GM11168 (cell line): Measurements from ENCODE around the gene SMYD3.

Experiments used
- in situ Hi-C: fragments of 300-500 bp; cut with MboI; formaldehyde crosslinking; loops from one replicate; pipeline ENCODE4 v1.12.0; 2022; ENCODE audit warnings: low sequenced_read_pairs; ENCODE audit not compliant: unreplicated experiment

SMYD3 gene

DNA sequence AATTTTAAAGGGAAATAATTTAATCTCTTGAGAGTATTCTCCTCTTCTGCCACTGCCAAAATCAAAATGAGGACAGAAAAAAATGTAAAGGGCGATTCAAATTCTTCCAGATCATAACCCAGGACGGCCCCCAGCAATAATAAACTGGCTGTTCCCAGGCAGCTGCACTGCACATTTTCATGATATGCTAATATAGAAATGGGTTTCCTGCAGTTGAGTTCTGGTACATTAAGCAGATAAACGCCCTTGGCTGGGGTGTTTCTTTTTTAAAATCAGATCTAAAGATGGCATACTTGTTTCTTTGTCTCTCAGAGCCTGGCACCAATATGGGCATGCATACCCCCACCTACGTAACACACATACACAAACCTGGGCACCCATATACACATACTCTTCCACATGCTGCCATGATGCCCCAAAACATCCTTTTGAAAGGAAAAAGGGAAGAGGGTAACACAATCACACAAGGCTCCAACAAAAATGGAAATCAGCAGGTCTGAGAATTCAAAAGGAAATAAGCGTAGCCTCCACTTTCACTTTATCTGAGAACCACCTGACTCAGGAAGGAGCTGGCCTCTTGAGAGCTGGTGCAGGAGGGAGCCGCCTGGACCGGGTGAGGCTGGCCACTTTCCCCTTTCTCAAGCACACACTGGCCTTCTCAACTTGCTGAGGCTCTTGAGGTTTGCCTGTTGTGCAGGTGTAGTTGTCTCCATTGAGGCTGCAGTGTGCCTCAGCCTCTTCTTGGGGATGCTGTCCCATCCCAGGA, 698.9 kb downstream of the SMYD3 start:
- in situ Hi-C loops = no loop called here

DNA sequence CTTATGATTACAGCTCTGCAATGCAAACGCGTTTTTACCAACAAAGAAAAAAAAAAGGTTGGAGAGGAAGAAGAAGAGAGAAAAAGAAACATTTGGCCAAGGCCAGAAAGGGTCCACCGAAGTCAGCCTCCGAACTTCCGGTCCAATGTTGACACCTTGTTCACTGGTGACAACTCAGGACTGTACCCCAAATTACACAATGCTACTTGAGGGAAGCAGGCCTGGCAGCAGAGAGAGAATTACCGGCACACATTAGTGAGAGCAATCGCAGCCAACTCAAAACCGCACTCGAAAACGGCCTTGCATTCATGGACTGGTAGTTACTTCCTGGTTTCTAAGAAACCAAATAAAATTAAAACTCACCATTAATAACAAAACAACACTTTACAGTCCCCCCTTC, 699.8 kb downstream of the SMYD3 start:
- in situ Hi-C loops = no loop called here

DNA sequence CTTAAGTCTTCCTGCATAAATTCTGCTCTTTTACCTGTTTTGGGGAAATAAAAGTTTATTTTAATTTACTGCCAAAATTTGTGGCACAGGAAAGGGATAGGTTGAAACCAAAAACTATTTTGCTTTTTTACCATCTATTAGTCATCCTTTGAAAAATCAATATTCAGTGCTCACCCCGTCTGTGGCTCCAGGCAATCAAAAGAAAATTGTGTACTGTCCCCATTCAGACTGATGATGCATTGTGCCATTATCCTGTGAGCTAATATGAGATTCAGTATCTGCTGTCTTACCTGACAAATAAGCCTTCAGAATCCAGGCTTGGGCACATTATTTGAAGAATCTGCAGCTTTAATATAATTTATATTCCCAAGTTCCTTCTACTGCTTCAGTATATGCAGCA, 701.5 kb downstream of the SMYD3 start:
- in situ Hi-C loops = no loop called here

DNA sequence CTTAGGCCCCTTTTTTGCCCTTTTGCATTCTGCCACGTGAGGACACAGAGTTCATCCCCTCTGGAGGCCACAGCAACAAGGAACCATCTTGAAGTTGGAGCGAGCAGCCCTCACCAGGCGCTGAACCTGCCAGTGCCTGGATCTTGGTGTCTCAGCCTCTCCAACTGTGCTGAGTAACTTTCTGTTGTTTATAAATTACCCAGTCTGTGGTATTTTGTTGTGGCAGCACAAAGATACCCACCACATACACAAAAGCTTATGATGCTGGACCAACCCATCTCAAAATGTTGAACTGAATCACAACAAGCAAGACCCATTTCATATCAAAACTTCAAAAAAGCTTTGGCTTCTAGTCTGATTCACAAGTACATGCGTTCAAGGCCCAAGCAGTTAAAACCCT, 702.4 kb downstream of the SMYD3 start:
- in situ Hi-C loops = no loop called here

DNA sequence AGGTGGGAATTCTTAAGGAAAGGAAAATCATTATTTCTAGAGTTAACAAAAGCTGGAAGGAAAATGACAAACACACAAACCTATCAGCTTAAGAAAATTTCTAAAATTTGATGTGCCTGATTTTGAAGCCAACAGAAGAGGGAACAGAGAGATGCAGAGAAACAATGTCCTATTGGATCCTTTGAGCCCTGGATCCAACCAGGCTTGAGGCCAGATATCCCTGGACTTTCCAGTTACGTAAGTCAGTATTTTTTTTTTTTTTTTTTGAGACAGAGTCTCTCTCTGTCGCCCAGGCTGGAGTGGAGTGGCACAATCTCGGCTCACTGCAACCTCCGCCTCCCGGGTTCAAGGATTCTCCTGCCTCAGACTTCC, 703.4 kb downstream of the SMYD3 start:
- in situ Hi-C loops = no loop called here

DNA sequence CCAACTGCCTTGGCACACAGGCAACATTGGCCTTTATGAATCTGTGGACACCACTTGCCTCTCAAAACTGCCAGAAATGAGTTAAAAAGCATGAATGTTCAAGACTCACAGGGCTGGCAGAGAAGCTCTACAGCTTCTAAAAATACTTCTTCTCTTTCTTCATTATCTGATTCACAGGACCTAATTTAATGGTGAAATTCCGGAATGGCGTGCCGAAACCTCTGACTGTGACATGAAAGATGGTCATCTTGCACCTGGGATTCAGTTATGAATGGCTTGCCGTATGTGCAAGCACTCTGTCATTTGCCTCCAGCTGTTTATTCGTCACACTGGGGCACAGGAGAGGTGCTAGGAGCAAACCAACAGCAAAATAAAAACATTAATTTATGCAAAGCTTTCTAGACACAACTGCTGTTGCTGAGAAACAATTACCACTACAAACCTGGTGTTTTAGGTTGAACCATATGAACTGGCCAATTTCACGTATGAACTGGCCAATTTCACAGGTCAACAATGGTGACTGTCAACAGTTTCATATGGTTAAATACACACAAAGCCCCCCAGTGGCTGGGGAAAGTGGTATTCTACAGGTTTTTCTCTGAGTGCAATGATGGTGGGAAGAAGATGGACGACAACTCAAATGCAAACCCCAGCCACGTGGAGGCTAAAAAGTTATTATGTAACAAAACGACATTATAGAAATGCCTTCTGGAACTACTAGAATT, 704.0 kb downstream of the SMYD3 start:
- in situ Hi-C loops = no loop called here

DNA sequence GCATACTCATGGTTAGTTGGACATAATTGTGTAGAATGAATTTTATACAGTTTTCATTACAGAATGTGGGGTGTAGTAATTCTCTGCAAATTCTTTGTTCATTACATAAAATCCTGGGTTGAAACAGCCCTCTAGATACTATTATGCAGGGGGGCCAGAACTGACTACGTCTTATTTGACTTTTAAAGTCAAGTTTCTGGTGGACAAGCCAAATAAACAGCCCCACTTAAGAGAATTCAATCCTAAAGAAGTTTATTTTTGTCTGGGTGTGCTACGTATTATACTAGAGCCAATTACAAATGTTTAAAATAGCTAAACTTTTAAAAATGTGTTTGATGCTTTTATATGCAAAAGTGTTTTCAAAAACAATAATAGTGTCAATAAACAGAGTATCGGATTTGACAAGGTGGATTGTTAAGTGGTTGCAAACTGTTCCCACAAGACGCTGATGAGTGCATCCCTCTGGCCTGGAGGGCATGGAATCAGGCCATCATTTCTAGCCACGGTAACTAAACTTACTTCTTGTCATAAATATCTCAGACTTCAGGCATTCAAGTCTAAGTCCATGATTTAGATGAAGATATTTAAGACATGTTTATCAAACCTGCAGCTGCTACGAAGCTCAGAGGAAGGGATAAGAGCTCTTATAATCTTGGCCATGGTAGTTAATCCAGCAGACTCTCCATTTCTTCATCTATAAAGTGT, 706.0 kb downstream of the SMYD3 start:
- in situ Hi-C loops = no loop called here

DNA sequence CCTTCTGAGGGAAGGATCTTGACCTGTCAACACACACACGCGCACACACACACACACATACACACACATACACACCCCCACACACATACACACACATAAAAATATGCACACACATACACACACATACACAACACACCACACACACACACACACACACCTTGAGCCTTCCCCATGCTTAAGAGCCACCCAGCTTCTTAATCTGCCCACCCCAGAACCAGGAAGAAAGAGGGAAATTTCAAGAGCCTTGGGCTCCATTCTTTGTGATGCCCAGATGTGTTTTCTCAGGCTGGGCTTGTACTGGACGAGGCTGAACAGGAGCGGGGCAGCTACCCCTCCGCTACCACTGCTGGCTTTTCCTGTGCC, 708.7 kb downstream of the SMYD3 start:
- in situ Hi-C loops = no loop called here

DNA sequence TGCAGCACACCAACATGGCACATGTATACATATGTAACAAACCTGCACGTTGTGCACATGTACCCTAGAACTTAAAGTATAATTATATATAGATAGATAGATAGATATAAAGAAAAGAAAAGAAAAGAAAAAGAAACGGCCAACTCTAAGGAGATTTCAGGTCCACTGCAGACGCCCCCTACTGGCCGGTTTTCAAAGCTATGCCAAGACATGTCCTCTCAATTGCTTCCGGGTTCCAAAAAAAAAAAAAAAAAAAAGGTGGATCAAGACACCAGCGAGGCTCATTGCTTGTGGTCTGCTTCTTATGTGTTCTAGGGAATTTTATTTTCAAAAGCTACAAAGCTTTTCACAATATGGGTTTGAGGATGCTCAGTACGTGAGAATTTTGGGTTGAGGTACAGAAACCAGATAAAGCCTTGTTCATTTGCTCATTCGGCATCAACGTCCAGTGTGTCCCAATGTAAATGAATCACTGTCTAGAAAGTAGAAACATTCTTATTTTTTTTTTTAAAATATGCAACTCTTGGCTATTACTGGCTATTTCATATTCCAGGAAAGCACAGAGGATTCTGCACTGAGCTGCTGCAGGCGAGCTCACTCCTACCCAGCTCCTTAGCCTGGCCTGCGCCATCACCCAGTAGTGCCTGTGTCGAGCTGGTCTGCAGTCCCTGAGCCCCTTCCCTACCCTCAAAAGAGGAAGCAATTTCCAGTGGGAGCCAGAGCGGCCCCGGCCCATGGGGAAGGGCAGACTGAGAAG, 709.3 kb downstream of the SMYD3 start:
- in situ Hi-C loops = no loop called here

DNA sequence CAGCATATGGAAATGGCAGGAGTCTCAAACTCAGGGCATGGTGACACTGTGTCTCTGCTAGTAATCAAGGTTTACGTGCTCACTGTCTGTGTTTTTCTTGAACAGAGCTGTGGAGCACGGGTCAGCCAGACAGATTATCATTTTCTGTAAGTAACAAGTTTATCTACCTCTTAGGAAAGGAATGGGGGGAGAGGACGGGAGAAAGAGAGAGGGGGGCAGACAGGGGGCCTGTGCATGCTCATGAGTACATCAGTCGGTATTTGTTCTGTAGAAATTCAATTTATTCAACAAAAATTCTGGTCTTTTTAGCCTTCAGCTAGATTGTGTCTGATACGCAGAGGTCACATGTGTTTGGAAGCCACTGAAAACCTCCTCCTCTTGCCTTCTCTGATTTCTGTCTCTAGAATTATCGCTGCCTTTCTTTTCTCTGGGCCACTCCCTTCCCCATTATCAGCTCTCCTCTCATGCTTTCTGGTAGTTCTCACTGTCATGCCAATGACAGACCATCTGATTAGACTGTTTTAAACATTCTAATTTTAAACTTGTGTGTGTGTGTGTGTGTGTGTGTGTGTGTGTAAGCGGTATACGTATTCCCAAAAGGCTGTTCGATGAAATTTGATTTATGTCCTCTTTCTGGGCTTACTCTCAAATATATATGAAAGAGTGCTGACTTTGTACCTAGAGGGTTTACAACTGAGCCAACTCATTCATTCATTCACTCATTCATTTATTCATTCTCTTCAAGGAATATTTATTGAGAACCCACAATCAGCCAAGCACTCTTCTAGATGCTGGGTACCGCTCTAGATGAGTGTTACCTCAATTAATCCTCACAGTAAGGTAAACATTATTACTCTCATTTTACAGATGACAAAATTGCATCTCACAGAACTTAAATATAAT, 715.4 kb downstream of the SMYD3 start:
- in situ Hi-C loops = no loop called here

DNA sequence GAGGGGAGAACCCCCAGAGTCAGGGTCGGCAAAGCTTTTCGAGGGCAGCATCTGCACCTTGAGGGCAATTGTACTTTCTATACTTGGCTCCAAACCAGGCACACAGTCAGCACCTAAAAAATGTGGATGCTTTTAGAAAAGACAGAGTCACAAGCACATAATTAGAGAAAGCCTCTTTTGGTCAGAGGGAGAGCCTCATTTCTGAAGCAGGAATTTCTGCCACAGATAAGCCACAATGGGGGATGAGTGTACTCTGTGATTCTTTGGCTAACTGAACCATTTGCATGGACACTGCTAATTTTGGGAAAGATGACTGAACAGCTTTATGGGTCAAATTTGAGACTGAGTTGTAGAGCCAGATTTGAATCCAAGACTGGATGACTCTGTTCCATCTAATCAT, 716.6 kb downstream of the SMYD3 start:
- in situ Hi-C loops = no loop called here

DNA sequence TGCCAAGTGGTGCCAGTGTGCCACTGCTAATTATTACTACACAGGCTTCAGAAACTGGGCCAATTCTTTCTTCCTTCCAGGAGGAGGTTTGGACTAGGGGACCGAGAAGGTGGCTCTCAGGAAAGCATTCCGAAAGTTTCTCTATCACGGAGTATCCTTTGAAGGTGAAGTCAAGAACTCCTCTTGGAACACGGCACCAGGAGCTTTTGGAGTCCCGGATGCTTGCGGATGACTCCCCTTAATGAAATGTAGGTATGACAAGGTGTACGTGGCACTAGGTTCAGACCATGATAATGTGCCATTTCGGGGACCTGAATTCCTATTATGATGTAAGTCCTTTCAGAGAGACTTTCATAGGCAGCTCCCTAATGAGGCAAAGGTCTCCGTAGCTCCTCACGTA, 718.2 kb downstream of the SMYD3 start:
- in situ Hi-C loops = no loop called here

DNA sequence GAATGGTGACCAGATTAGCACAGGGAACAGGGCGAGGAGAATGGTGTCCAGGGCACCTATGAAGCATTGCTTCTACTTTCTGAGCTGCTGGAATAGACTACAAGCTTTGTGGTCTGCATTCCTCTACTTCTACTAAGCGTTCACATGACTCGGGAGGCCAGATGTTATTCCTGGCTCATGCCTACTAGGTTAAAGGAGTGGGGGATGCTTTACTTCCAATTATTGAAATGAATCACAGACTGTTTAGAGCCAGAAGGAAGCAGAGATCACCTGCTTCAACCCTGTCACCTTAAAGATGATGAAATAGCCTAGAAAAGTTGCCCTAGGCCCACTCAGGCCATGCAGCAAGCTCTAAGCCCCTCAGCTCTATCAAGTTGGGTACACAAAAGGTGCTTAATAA, 718.8 kb downstream of the SMYD3 start:
- in situ Hi-C loops = no loop called here

DNA sequence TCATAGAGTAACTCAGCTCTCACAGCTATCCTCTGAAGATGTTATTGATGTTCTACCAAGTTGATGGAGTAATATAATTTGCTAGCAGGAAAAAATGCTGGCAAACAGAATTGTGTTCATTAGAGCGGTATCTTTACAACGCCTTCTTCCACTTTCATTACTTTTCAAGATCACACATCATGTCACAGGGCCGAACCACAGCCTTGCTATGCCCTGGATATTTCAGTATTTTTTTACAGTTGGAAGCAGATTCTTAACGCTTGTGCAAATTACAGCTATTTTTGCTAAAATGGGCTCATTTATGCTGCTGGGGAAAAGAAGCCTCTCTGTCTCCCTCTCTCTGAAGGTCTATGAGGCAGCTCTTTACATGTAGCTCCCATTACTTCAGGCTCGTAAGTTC, 720.1 kb downstream of the SMYD3 start:
- in situ Hi-C loops = no loop called here

DNA sequence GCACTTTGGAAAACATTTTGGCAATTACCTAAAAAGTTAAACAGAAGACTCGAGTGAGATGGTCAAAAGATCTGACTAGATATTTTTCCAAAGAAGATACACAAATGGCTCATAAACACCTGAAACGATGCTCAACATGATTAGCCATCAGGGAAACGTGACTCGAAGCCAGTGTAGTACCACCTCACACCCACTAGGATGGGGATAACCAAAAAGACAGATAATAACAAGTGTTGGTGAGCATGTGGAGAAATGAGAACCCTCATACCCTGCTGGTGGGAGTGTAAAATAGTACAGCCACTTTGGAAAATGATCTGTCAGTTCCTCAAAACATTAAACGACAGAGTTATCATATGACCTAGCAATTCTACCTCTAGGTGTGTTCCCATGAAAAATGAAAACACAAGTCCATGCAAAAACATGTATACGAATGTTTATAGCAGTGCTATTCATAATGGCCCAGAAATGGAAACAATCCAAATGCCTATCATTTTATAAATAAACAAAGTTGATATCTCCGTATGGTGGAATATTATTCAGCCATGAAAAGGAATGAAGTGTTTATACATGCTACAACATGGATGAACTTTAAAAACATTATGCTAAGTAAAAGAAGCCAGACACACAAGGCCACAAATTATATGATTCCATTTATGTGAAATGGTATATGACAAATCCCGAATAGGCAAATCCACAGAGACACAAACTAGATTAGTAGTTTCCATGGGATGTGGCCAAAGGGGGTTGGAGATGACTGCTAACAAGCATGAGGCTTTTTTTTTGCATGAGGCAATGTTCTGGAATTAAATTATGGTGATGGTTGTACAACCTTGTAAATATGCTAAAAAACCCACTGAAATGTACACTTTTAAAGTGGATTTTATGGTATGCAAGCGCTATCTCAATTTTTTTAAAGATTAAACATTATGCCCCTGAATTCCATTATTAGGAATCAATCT, 727.0 kb downstream of the SMYD3 start:
- in situ Hi-C loops = no loop called here

DNA sequence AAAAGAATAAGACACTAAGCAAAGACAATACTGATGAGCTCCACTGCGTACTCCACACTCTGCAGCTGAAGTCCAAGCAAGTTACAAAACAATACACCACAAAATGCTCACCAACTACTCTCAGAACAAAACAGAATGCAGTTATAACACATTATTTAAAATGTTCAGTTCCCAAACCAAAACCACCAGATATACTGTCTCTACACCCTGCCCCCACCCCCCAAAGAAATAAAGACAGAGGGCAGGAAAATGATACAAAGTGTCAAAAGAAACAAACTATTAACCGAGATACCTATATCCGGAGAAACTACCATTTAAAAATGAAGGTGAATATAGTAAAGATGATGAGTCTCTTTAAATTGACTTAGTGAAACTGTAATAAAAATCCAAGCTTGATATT, 729.3 kb downstream of the SMYD3 start:
- in situ Hi-C loops = no loop called here

DNA sequence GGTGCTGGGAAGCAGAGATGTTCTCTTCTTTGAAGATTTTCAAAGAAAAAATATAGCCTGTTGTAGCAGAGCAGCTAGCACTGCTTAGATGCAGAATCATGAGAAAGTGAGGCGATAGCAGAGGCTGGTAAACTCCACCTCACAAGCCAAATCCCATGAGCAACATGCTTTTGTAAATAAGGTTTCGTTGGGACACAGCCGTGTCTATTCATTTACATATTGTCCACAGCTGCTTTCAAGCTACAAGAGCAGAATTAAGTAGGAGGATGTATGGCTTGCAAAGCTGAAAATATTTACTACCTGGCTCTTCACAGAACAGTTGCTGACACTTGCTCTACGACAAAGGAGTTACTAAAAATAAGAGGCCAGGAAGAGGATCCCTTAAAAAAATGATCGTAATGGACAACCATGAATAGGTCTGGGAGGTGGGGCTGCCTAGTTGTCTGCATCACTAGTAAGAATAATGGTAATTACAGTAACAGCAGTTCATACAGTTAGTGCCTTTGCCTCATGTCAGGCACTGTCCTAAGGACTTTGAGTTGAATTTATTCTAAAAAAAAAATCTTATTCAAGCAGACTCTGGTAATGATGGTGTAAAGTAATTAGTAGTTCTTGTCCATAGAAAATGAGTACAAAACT, 730.3 kb downstream of the SMYD3 start:
- in situ Hi-C loops = no loop called here

DNA sequence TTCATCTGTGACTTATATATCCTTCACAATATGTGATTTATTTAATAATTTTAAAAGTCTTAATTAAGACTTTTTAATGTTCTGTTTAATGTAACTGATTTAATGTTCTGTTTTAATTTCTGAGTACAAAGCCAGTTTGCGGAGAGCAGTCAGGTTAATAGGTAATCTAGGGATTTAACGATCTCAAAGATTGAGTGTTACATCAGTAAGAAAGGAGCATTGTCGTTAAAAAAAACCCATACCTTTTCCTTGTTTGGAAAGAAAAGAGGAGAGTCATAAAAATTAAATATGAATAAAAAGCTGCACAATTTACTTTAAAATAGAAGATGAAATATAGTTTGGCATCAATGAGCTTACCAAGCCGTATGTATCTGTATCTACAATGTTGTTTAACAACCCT, 730.9 kb downstream of the SMYD3 start:
- in situ Hi-C loops = no loop called here
